IMR-90 (cell line): ENCODE measurements around the gene TRAPPC2L. TPM values are rescaled to one million over a fixed set of nuclear protein-coding genes. Genes with fewer than 3 reads are reported as not detected.

Experiments
- ATAC-seq: fragments of 200-7000 bp; cut with Tn5 transposase; 2 replicates; pipeline ENCODE4 v1.9.1; 2020; ENCODE audit warnings: low read depth, mild to moderate bottlenecking, moderate library complexity
- BruUV-seq: library from RNA; stranded (reverse); fragments of 400-500 nt; replicated peaks from 2 replicates; lab custom pipeline; 2021; lab: Mats Ljungman, UMichigan
- CTCF ChIA-PET: fragments of 300-600 bp; formaldehyde crosslinking; extraction: SDS; loops from one replicate; lab custom pipeline; 2021; ENCODE audit warnings: antibody characterized with exemption; lab: Yijun Ruan, JAX
- POLR2A ChIA-PET: fragments of 300-600 bp; sonication (Branson Sonifier 250); formaldehyde crosslinking; loops from one replicate; lab custom pipeline; 2022; ENCODE audit warnings: antibody characterized with exemption; ENCODE audit not compliant: unreplicated experiment; lab: Charles Lee
- DNase-seq: peaks from one replicate; pipeline ENCODE4 v3.0.0; 2013
- H2AFZ ChIP-seq: replicated peaks from 2 replicates; pipeline ENCODE3; 2013; ENCODE audit warnings: low read length, mild to moderate bottlenecking; ENCODE audit not compliant: poor library complexity
- H2AK5ac ChIP-seq: 2 replicates; pipeline ENCODE4 v1.6.1; 2013; ENCODE audit warnings: low read depth, low read length, inconsistent platforms
- H2AK9ac ChIP-seq: replicated peaks from 2 replicates; pipeline ENCODE3; 2013; ENCODE audit warnings: mild to moderate bottlenecking, low read depth, low read length, moderate library complexity; ENCODE audit not compliant: poor library complexity
- H2BK120ac ChIP-seq: 2 replicates; pipeline ENCODE4 v1.6.1; 2013; ENCODE audit warnings: low read depth, low read length, inconsistent platforms
- H2BK15ac ChIP-seq: 3 replicates; pipeline ENCODE4 v1.6.1; 2013; ENCODE audit warnings: low read depth, low read length, inconsistent platforms
- H2BK20ac ChIP-seq: 2 replicates; pipeline ENCODE4 v1.6.1; 2013; ENCODE audit warnings: low read depth, mild to moderate bottlenecking, inconsistent platforms, low read length, moderate library complexity
- H2BK5ac ChIP-seq: 2 replicates; pipeline ENCODE4 v1.6.1; 2013; ENCODE audit warnings: mild to moderate bottlenecking, low read depth, low read length, inconsistent platforms; ENCODE audit not compliant: poor library complexity, severe bottlenecking
- H3K14ac ChIP-seq: replicated peaks from 2 replicates; pipeline ENCODE4 v1.6.1; 2013; ENCODE audit warnings: low read depth, low read length, inconsistent platforms
- H3K18ac ChIP-seq: 2 replicates; pipeline ENCODE4 v1.6.1; 2013; ENCODE audit warnings: low read depth, low read length, control low read depth
- H3K23ac ChIP-seq: 2 replicates; pipeline ENCODE4 v1.6.1; 2013; ENCODE audit warnings: low read depth, low read length, inconsistent platforms
- H3K27ac ChIP-seq: 2 replicates; pipeline ENCODE4 v1.5.1; 2013; ENCODE audit warnings: mild to moderate bottlenecking, control low read depth, low read length; ENCODE audit not compliant: insufficient read depth
- H3K27me3 ChIP-seq: 2 replicates; pipeline ENCODE4 v1.6.1; 2013; ENCODE audit warnings: low read length; ENCODE audit not compliant: control insufficient read depth, insufficient read depth
- H3K36me3 ChIP-seq: 2 replicates; pipeline ENCODE4 v1.6.1; 2013; ENCODE audit warnings: low read length, mixed read lengths; ENCODE audit not compliant: control insufficient read depth, insufficient read depth
- H3K4ac ChIP-seq: 2 replicates; pipeline ENCODE4 v1.6.1; 2013; ENCODE audit warnings: low read depth, low read length, inconsistent platforms
- H3K4me1 ChIP-seq: 2 replicates; pipeline ENCODE4 v1.6.1; 2013; ENCODE audit warnings: low read length, mixed read lengths; ENCODE audit not compliant: control insufficient read depth, insufficient read depth
- H3K4me2 ChIP-seq: 2 replicates; pipeline ENCODE4 v1.6.1; 2013; ENCODE audit warnings: low read depth, mild to moderate bottlenecking, control low read depth, low read length, moderate library complexity
- H3K4me3 ChIP-seq: 2 replicates; pipeline ENCODE4 v1.5.1; 2013; ENCODE audit warnings: low read depth, mild to moderate bottlenecking, control low read depth, low read length, moderate library complexity; ENCODE audit not compliant: insufficient read depth
- H3K56ac ChIP-seq: 2 replicates; pipeline ENCODE4 v1.6.1; 2013; ENCODE audit warnings: low read length, inconsistent platforms; ENCODE audit not compliant: insufficient read depth; ENCODE audit errors: extremely low read depth
- H3K79me1 ChIP-seq, 2 experiments: 2 replicates each; pipeline ENCODE4 v1.6.1; 2013; ENCODE audit warnings: low read length in 2 of 2, inconsistent platforms in 1 of 2, low read depth in 1 of 2
- H3K9ac ChIP-seq: 2 replicates; pipeline ENCODE4 v1.6.1; 2013; ENCODE audit warnings: low read depth, low read length, control low read depth
- H3K9me1 ChIP-seq: 2 replicates; pipeline ENCODE4 v1.6.1; 2013; ENCODE audit warnings: low read length, inconsistent platforms; ENCODE audit not compliant: insufficient read depth
- H3K9me3 ChIP-seq: 2 replicates; pipeline ENCODE4 v1.6.1; 2013; ENCODE audit warnings: low read length; ENCODE audit not compliant: control insufficient read depth, insufficient read depth
- H4K20me1 ChIP-seq: 2 replicates; pipeline ENCODE4 v1.6.1; 2013; ENCODE audit warnings: low read length, inconsistent platforms; ENCODE audit not compliant: insufficient read depth
- H4K5ac ChIP-seq: 2 replicates; pipeline ENCODE4 v1.6.1; 2013; ENCODE audit warnings: mild to moderate bottlenecking, low read depth, low read length, control low read depth
- H4K8ac ChIP-seq, 2 experiments: 2 replicates each; pipeline ENCODE4 v1.6.1; 2013; ENCODE audit warnings: low read depth in 2 of 2, low read length in 2 of 2, control low read depth in 1 of 2, inconsistent platforms in 1 of 2
- H4K91ac ChIP-seq: 2 replicates; pipeline ENCODE4 v1.6.1; 2013; ENCODE audit warnings: low read depth, low read length, inconsistent platforms; ENCODE audit not compliant: insufficient read depth
- BHLHE40 ChIP-seq: fragments of 150-350 bp; IDR thresholded peaks from 2 replicates; pipeline ENCODE4 v1.6.1; 2016; ENCODE audit warnings: mild to moderate bottlenecking, low read depth, low read length
- CEBPB ChIP-seq: IDR thresholded peaks from 2 replicates; pipeline ENCODE4 v1.6.1; 2012; ENCODE audit warnings: low read depth, low read length, improper control_type of control experiment
- FOS ChIP-seq: fragments of 150-350 bp; IDR thresholded peaks from 2 replicates; pipeline ENCODE4 v1.6.1; 2016; ENCODE audit warnings: low read depth, low read length
- MAFK ChIP-seq: IDR thresholded peaks from 2 replicates; pipeline ENCODE4 v1.6.1; 2012; ENCODE audit warnings: low read depth, low read length, improper control_type of control experiment
- MAZ ChIP-seq: IDR thresholded peaks from 2 replicates; pipeline ENCODE4 v1.6.1; 2012; ENCODE audit warnings: low read depth, mild to moderate bottlenecking, low read length, improper control_type of control experiment, moderate library complexity, borderline replicate concordance
- MXI1 ChIP-seq: IDR thresholded peaks from 2 replicates; pipeline ENCODE4 v1.6.1; 2012; ENCODE audit warnings: low read depth, mild to moderate bottlenecking, low read length, moderate library complexity, borderline replicate concordance
- POLR2A ChIP-seq: IDR thresholded peaks from 2 replicates; pipeline ENCODE4 v1.6.1; 2012; ENCODE audit warnings: mild to moderate bottlenecking, low read depth, low read length
- RAD21 ChIP-seq: IDR thresholded peaks from 2 replicates; pipeline ENCODE4 v1.6.1; 2012; ENCODE audit warnings: low read length, improper control_type of control experiment
- RCOR1 ChIP-seq: IDR thresholded peaks from 2 replicates; pipeline ENCODE4 v1.6.1; 2012; ENCODE audit warnings: mild to moderate bottlenecking, low read length, improper control_type of control experiment; ENCODE audit not compliant: insufficient replicate concordance
- RFX5 ChIP-seq: IDR thresholded peaks from 2 replicates; pipeline ENCODE4 v1.8.0; 2012; ENCODE audit warnings: low read depth, mild to moderate bottlenecking, low read length, moderate library complexity
- SMC3 ChIP-seq: fragments of 150-350 bp; IDR thresholded peaks from 2 replicates; pipeline ENCODE4 v1.6.1; 2016; ENCODE audit warnings: low read depth, mild to moderate bottlenecking, antibody characterized with exemption, low read length, moderate library complexity
- WGBS, 2 experiments: methylation state at CpG; one replicate each; pipeline versions ENCODE4 v1.1.5 to v1.1.7; 2013; ENCODE audit warnings: missing lambda C conversion rate in 2 of 2; ENCODE audit not compliant: insufficient read length in 1 of 2; ENCODE audit errors: extremely low coverage in 2 of 2; 5-methylcytosine and 5-hydroxymethylcytosine counted together
- dilution Hi-C: fragments of 300-500 bp; cut with HindIII; formaldehyde crosslinking; loops from one replicate; pipeline ENCODE4 v1.14.3; 2018; ENCODE audit warnings: low sequenced_read_pairs; ENCODE audit not compliant: unreplicated experiment
- in situ Hi-C: fragments of 300-500 bp; cut with MboI; formaldehyde crosslinking; loops from 3 replicates; pipeline ENCODE4 v1.14.3; 2019; ENCODE audit warnings: low sequenced_read_pairs, inconsistent platforms, mixed read lengths
- intact Hi-C: fragments of 100-400 bp; cut with micrococcal nuclease; formaldehyde crosslinking; loops from 2 replicates; pipeline ENCODE4 v1.10.0; 2022
- polyA plus RNA-seq, 3 experiments: library from polyadenylated mRNA; depleted of rRNA; stranded (reverse); fragments of >200 nt; gene quantifications; 2 replicates each; pipeline ENCODE4 v1.2.3, GENCODE V29; 2012; ENCODE audit warnings: low replicate concordance in 1 of 3
- total RNA-seq: library from RNA; depleted of rRNA; stranded (reverse); fragments of >200 nt; gene quantifications from 2 replicates; pipeline ENCODE4 v1.2.3, GENCODE V29; 2012
- TF ChIP-seq, protein P1 (sequence below): fragments of 150-350 bp; IDR thresholded peaks from 2 replicates; pipeline ENCODE4 v1.6.1; 2017; ENCODE audit warnings: mild to moderate bottlenecking, antibody characterized with exemption, low read length, low read depth
- TF ChIP-seq, protein P2 (sequence below): conservative IDR thresholded peaks from 2 replicates; pipeline ENCODE4 v1.5.1; 2012; ENCODE audit warnings: mild to moderate bottlenecking, low read depth, low read length, improper control_type of control experiment
- TF ChIP-seq, protein P3 (sequence below): fragments of 150-350 bp; IDR thresholded peaks from 2 replicates; pipeline ENCODE4 v1.6.1; 2016; ENCODE audit warnings: low read depth, mild to moderate bottlenecking, low read length, moderate library complexity, borderline replicate concordance

Gene TRAPPC2L
- total and polyA plus RNA-seq, 2 of the 4 experiments (the other 2 are of a cell fraction) = 102 to 109 TPM

DNA sequence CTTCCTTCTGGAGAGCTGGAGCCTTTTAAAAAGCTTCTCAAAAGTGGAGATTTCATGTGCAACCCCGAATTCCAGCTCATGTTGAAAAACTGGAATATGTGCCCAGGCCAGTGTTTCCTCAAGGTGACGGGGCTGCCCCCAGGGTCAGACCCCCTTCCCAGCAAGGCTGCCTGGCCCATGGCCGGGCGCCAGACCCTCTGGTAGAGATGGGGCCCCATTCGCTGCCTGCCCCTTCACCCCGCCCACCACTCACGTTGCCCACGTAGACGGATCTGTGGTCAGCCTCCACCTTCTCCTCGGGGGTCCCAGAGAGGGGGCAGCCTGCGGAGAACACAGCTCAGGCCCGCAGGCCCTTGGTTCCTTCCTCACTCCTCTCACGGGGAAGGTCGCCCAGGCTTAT is 8.4 kb downstream of the TRAPPC2L start:
- no TSS peak for BruUV-seq
- TF ChIP-seq MAFK (no peak), BHLHE40 (no peak), SMC3 (no peak), RFX5 (no peak), MAZ (no peak), FOS (no peak), RAD21 (no peak), POLR2A (no peak), CEBPB (no peak), MXI1 (no peak), RCOR1 (no peak)
- TF ChIP-seq, protein P1, sequence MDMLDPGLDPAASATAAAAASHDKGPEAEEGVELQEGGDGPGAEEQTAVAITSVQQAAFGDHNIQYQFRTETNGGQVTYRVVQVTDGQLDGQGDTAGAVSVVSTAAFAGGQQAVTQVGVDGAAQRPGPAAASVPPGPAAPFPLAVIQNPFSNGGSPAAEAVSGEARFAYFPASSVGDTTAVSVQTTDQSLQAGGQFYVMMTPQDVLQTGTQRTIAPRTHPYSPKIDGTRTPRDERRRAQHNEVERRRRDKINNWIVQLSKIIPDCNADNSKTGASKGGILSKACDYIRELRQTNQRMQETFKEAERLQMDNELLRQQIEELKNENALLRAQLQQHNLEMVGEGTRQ = no peak
- TF ChIP-seq, protein P2, sequence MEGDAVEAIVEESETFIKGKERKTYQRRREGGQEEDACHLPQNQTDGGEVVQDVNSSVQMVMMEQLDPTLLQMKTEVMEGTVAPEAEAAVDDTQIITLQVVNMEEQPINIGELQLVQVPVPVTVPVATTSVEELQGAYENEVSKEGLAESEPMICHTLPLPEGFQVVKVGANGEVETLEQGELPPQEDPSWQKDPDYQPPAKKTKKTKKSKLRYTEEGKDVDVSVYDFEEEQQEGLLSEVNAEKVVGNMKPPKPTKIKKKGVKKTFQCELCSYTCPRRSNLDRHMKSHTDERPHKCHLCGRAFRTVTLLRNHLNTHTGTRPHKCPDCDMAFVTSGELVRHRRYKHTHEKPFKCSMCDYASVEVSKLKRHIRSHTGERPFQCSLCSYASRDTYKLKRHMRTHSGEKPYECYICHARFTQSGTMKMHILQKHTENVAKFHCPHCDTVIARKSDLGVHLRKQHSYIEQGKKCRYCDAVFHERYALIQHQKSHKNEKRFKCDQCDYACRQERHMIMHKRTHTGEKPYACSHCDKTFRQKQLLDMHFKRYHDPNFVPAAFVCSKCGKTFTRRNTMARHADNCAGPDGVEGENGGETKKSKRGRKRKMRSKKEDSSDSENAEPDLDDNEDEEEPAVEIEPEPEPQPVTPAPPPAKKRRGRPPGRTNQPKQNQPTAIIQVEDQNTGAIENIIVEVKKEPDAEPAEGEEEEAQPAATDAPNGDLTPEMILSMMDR = no peak
- TF ChIP-seq, protein P3, sequence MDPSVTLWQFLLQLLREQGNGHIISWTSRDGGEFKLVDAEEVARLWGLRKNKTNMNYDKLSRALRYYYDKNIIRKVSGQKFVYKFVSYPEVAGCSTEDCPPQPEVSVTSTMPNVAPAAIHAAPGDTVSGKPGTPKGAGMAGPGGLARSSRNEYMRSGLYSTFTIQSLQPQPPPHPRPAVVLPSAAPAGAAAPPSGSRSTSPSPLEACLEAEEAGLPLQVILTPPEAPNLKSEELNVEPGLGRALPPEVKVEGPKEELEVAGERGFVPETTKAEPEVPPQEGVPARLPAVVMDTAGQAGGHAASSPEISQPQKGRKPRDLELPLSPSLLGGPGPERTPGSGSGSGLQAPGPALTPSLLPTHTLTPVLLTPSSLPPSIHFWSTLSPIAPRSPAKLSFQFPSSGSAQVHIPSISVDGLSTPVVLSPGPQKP = no peak
- in situ Hi-C loops = no loop called here
- Histone ChIP-seq H3K9me1 (no peaks in the 10 kb centered on the region), H4K8ac (no peak overlapping the region), H2AFZ (no peak overlapping the region), H3K4me2 (no peak overlapping the region), H3K9me3 (no peaks in the 10 kb centered on the region), H3K14ac (no peak overlapping the region), H3K27me3 (peaks cover 14% of the 10 kb centered on the region), H3K36me3 (peaks cover 14% of the 10 kb centered on the region; the same call in 1 of the 2 replicates), H2BK20ac (no peak overlapping the region), H2BK120ac (no peak overlapping the region), H2AK5ac (no peak overlapping the region), H3K79me1 (no peaks in the 10 kb centered on the region), H3K9ac (no peak overlapping the region), H3K27ac (no peak overlapping the region), H3K4me3 (no peak overlapping the region), H4K5ac (no peak overlapping the region), H3K23ac (no peak overlapping the region), H2BK5ac (no peak overlapping the region), H3K56ac (no peak overlapping the region), H2AK9ac (no peak overlapping the region), H4K20me1 (no peaks in the 10 kb centered on the region; the same call in 1 of the 2 replicates), H3K4me1 (no peaks in the 10 kb centered on the region), H3K18ac (no peak overlapping the region), H4K91ac (no peak overlapping the region), H2BK15ac (no peak overlapping the region), H3K4ac (no peak overlapping the region)
- dilution Hi-C loops = no loop called here
- ChIA-PET POLR2A (no interaction called here), CTCF (no interaction called here)
- WGBS, 2 experiments = 62% methylated on average over 9 of the region's 14 CpGs; no CpG with 5 or more reads in 1 of the 2 experiments
- intact Hi-C loops = no loop called here
- no peak for DNase-seq
- no peak for ATAC-seq
